Panc1 (cell line): ENCODE results near the gene FBF1. TPM values are rescaled to one million over a fixed set of nuclear protein-coding genes. Genes with fewer than 3 reads are reported as not detected.

Source experiments
- ATAC-seq: fragments of 200-7000 bp; cut with Tn5 transposase; 2 replicates; pipeline ENCODE4 v1.9.1; 2020; ENCODE audit warnings: mild to moderate bottlenecking, moderate library complexity
- BruUV-seq: library from RNA; stranded (reverse); fragments of 400-500 nt; replicated peaks from 2 replicates; lab custom pipeline; 2021; lab: Mats Ljungman, UMichigan
- CTCF ChIA-PET: fragments of 300-600 bp; sonication (Branson Sonifier 250); formaldehyde crosslinking; loops from one replicate; lab custom pipeline; 2022; ENCODE audit warnings: antibody characterized with exemption; lab: Charles Lee
- POLR2A ChIA-PET: fragments of 300-600 bp; sonication (Branson Sonifier 250); formaldehyde crosslinking; loops from one replicate; lab custom pipeline; 2022; ENCODE audit warnings: antibody characterized with exemption; lab: Charles Lee
- DNase-seq: peaks from one replicate; pipeline ENCODE4 v3.0.0-alpha.2; 2010; ENCODE audit warnings: low read depth, low spot score
- H3K27ac ChIP-seq: 2 replicates; pipeline ENCODE4 v1.5.1; 2011; ENCODE audit warnings: mild to moderate bottlenecking, low read length, inconsistent platforms
- H3K27me3 ChIP-seq: fragments of 200-500 bp; sonication (Bioruptor generic); 2 replicates; pipeline ENCODE4 v1.6.0; 2014; ENCODE audit warnings: low read length, inconsistent platforms; ENCODE audit not compliant: control insufficient read depth, insufficient read depth
- H3K36me3 ChIP-seq: fragments of 200-500 bp; sonication (Bioruptor generic); 2 replicates; pipeline ENCODE4 v1.5.1; 2014; ENCODE audit warnings: inconsistent platforms, mild to moderate bottlenecking, low read length, moderate library complexity; ENCODE audit not compliant: control insufficient read depth, insufficient read depth
- H3K4me1 ChIP-seq: 2 replicates; pipeline ENCODE4 v1.5.1; 2011; ENCODE audit warnings: inconsistent platforms, mild to moderate bottlenecking, low read length, moderate library complexity; ENCODE audit not compliant: control insufficient read depth, insufficient read depth
- H3K4me3 ChIP-seq, 2 experiments: 2 replicates each; pipeline ENCODE4 v1.5.1; 2011 to 2012; ENCODE audit warnings: low read depth in 2 of 2, low read length in 2 of 2, mild to moderate bottlenecking in 2 of 2, inconsistent platforms in 1 of 2, moderate library complexity in 1 of 2
- H3K9me3 ChIP-seq: fragments of 200-500 bp; sonication (Bioruptor generic); 2 replicates; pipeline ENCODE4 v1.5.1; 2014; ENCODE audit warnings: low read depth, mild to moderate bottlenecking, inconsistent platforms, low read length, moderate library complexity; ENCODE audit not compliant: control insufficient read depth, insufficient read depth
- CTCF ChIP-seq: fragments of 450-650 bp; IDR thresholded peaks from 2 replicates; pipeline ENCODE4 v1.5.1; 2017; ENCODE audit warnings: mild to moderate bottlenecking
- POLR2AphosphoS5 ChIP-seq: IDR thresholded peaks from 2 replicates; pipeline ENCODE4 v1.6.1; 2012; ENCODE audit warnings: mild to moderate bottlenecking, low read depth, low read length, moderate library complexity
- REST ChIP-seq, 2 experiments: IDR thresholded peaks; 2 replicates each; pipeline ENCODE4 v1.6.1; 2011 to 2012; ENCODE audit warnings: low read depth in 2 of 2, control low read depth in 1 of 2, low read length in 1 of 2, mild to moderate bottlenecking in 1 of 2, moderate library complexity in 1 of 2; ENCODE audit not compliant: insufficient read depth in 1 of 2
- SIN3A ChIP-seq: IDR thresholded peaks from 2 replicates; pipeline ENCODE4 v1.6.1; 2012; ENCODE audit warnings: low read depth, mild to moderate bottlenecking, low read length, moderate library complexity, borderline replicate concordance; ENCODE audit not compliant: insufficient read depth
- TCF7L2 ChIP-seq: IDR thresholded peaks from 2 replicates; pipeline ENCODE4 v1.6.1; 2011; ENCODE audit warnings: mild to moderate bottlenecking, low read depth, low read length, inconsistent platforms
- in situ Hi-C: cut with HindIII; loops from 2 replicates; pipeline ENCODE4 v1.10.0; 2016; ENCODE audit warnings: low sequenced_read_pairs, low pct_unique_long_range_greater_than_20kb
- intact Hi-C: fragments of 100-400 bp; cut with micrococcal nuclease; formaldehyde crosslinking; loops from one replicate; pipeline ENCODE4 v1.10.0; 2022; ENCODE audit not compliant: unreplicated experiment
- total RNA-seq: library from RNA; stranded (reverse); gene quantifications from one replicate; pipeline ENCODE4 v1.2.1, GENCODE V29; 2021; ENCODE audit not compliant: unreplicated experiment

FBF1 gene
- total RNA-seq, 1 experiment from 2014 or later, result 32.5 TPM

- Histone ChIP-seq H3K36me3 (no peaks in the 10 kb centered on the region; the same call in 1 of the 2 replicates), H3K9me3 (no peaks in the 10 kb centered on the region), H3K27ac (no peak overlapping the region), H3K4me1 (peaks cover 18% of the 10 kb centered on the region), H3K4me3 (no peak overlapping the region), H3K27me3 (no peaks in the 10 kb centered on the region)
- ATAC-seq, result no peak
- ChIA-PET POLR2A (no interaction called here), CTCF (interaction anchor here (0.7 kb wide), 1 partner anchor 32 kb away, joined by 5 read pairs; no protein-coding TSS in a partner anchor)
- TF ChIP-seq POLR2AphosphoS5, result no peak
- no peak for TF ChIP-seq CTCF
- TF ChIP-seq SIN3A, result no peak
- TF ChIP-seq REST (IDR thresholded peaks at IDR 0.05; ENCODE audit: insufficient read depth in 1 of 2, low read depth in 2 of 2, low read length in 1 of 2), result no peak
- no peak for TF ChIP-seq TCF7L2
- in situ Hi-C loops, result no loop called here
- intact Hi-C loops, result no loop called here
- BruUV-seq, result no TSS peak
- no peak for DNase-seq
These were observed 48.2 kb downstream of the FBF1 start for GRCh38 chr17:75892556-75893224.

- ChIA-PET CTCF (interaction anchor here (0.7 kb wide), 1 partner anchor 31 kb away, joined by 5 read pairs; no protein-coding TSS in a partner anchor), POLR2A (no interaction called here)
- H3K4me1 ChIP-seq, result peaks cover 11% of the 10 kb centered on the region
- no peaks in the 10 kb centered on the region for H3K36me3 ChIP-seq
- intact Hi-C loops (no loop called here), in situ Hi-C loops (no loop called here)
- H3K27ac ChIP-seq, result no peak overlapping the region
- no peak for ATAC-seq
- no TSS peak for BruUV-seq
- H3K27me3 ChIP-seq, result no peaks in the 10 kb centered on the region
- no peak for DNase-seq
- H3K4me3 ChIP-seq, result no peak overlapping the region
- TF ChIP-seq CTCF (no peak), POLR2AphosphoS5 (0 out of 2 replicates have a peak, but pooled peaks have one; percentile 22), SIN3A (no peak), TCF7L2 (no peak), REST (IDR thresholded peaks at IDR 0.05; ENCODE audit: insufficient read depth in 1 of 2, low read depth in 2 of 2, low read length in 1 of 2) (no peak)
- H3K9me3 ChIP-seq, result no peaks in the 10 kb centered on the region
These were observed 49.0 kb downstream of the FBF1 start for GRCh38 chr17:75891605-75892555.
